GM18868 (cell line): ENCODE data around the gene HSP90B1.

Source experiments
- ATAC-seq: cut with Tn5 transposase; IDR thresholded peaks from one replicate; pipeline ENCODE4 v1.9.1; 2021; ENCODE audit warnings: mild to moderate bottlenecking, moderate library complexity; ENCODE audit not compliant: unreplicated experiment

HSP90B1 gene

DNA sequence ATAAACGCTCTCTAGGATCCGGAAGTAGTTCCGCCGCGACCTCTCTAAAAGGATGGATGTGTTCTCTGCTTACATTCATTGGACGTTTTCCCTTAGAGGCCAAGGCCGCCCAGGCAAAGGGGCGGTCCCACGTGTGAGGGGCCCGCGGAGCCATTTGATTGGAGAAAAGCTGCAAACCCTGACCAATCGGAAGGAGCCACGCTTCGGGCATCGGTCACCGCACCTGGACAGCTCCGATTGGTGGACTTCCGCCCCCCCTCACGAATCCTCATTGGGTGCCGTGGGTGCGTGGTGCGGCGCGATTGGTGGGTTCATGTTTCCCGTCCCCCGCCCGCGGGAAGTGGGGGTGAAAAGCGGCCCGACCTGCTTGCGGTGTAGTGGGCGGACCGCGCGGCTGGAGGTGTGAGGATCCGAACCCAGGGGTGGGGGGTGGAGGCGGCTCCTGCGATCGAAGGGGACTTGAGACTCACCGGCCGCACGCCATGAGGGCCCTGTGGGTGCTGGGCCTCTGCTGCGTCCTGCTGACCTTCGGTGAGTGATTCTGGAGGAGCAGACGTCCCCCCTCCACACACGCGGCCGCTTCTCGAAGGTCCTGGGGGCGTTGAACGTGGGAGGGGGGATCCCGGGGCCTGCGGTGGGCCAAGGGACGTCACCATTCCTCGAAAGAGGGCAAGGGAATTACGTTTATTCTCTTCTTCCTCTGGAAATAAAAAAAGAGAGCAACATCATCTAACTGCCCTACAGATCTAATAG lies at the start of gene HSP90B1:
Gene HSP90B1 (plus strand): TSS at position 377 of the 753 bp plus-strand sequence. CDS start 106 bp downstream, at position 483.
- peak; percentile 57 for ATAC-seq

- ATAC-seq = no peak
These were observed 48.9 kb upstream of the HSP90B1 start for GRCh38 chr12:103881261-103881660.

- ATAC-seq = peak; percentile 55
These were observed 47.2 kb upstream of the HSP90B1 start for GRCh38 chr12:103882861-103883596.

DNA sequence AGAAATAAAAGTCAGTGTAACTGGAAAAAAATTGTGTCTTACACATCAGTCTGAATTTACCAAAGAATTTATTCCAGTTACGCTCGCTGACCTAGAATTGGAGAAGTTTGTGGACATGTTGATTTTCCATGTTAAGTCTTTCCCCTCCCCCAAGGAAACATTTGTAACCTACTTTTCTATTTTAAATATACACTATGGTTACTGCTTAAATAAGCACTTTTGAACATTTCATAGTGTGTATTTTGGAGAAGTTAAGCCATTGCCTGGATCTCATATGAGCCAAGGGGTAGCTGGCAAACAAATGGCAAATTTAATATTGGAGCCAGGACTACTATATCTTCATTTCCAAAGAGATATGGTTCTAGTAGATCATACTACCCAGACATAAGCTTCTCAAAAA lies 46.3 kb upstream of the HSP90B1 start:
- ATAC-seq = no peak

DNA sequence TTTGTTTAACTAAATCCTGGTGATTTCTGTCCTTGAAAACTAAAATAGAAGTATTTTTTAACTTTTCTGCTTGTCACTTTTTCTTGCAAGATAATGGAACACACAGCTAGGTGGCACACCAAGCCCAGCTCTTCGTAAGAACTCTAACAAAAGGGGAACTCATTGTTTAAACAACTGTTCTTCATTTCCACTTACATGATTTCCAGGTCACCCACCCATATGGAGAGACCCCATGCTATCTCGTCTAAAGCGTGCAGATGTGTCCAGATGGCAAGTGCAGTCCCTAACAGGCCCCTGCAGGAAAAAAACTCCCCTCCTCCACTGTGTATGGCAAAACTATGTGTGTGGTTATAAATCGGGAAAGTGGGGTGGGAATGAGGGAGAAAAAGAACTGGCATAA lies 45.9 kb upstream of the HSP90B1 start:
- no peak for ATAC-seq

GRCh38 chr12:103886195-103886797 lies 43.9 kb upstream of the HSP90B1 start:
- ATAC-seq = no peak

- ATAC-seq = no peak
These were observed 42.5 kb upstream of the HSP90B1 start for GRCh38 chr12:103887738-103888137.

- no peak for ATAC-seq
These were observed 32.9 kb upstream of the HSP90B1 start for GRCh38 chr12:103897316-103897715.

GRCh38 chr12:103901518-103902173 lies 28.6 kb upstream of the HSP90B1 start:
- ATAC-seq = no peak

GRCh38 chr12:103903993-103904392 lies 26.2 kb upstream of the HSP90B1 start:
- no peak for ATAC-seq

DNA sequence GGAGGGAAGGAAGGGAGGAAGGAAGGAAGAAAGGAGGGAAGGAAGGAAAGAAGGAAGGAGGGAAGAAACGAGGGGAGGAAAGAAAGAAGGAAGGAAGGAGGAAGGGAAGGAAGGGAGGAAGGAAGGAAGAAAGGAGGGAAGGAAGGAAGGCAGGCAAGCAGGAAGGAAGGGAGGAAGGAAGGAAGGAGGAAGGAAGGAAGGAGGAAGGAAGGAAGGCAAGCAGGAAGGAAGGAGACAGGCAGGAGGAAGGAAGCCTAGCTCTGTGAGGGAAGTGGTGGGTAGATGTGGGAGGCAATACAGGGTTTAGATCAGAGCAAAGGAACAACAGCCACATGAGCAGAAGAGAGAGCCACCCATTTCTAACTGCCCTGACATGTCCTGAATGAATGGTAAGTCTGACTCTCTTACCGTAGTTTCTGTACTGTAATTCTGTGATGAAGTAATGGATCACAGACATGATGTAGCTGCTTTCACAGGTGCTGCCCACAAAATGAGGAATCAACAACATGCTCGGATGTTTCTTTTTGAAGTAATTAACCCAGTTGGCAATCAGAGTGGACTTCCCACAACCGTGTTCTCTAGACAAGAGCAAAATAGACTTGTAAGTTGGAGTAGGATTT lies 24.4 kb upstream of the HSP90B1 start:
- no peak for ATAC-seq

- ATAC-seq = no peak
These were observed 22.0 kb upstream of the HSP90B1 start for GRCh38 chr12:103908246-103908541.

GRCh38 chr12:103908877-103909276 lies 21.3 kb upstream of the HSP90B1 start:
- ATAC-seq = no peak

DNA sequence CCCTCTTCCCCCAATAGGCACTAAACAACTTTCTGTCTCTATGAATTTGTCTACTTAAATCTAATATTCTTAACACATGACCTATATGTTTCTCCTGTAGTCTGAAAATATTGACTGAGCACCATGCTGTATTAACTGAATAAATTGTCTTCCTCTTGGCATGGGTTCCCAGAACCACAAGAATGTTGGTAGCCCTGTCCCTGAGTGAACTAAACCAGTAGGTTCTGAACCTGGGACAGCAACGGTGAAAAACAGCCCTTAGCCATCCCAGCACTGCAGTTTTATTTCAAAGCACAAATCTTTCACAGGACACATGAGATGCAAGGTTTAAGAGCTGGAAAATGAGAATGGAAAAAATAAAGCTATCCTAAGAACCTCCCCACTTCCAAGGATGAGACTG lies 20.4 kb upstream of the HSP90B1 start:
- ATAC-seq = no peak

GRCh38 chr12:103912069-103912468 lies 18.1 kb upstream of the HSP90B1 start:
- no peak for ATAC-seq

- no peak for ATAC-seq
These were observed 17.1 kb upstream of the HSP90B1 start for GRCh38 chr12:103913100-103913499.

- no peak for ATAC-seq
These were observed 14.9 kb upstream of the HSP90B1 start for GRCh38 chr12:103915306-103915705.

- no peak for ATAC-seq
These were observed 12.3 kb upstream of the HSP90B1 start for GRCh38 chr12:103917873-103918272.

- peak; percentile 50 for ATAC-seq
These were observed 5.2 kb upstream of the HSP90B1 start for GRCh38 chr12:103924761-103925641.

- peak; percentile 19 for ATAC-seq
These were observed 1.5 kb upstream of the HSP90B1 start for GRCh38 chr12:103928682-103929045.
